ENCODE data around the gene BIVM. TPM values are rescaled to one million over a fixed set of nuclear protein-coding genes. Genes with fewer than 3 reads are reported as not detected.
A peak's percentile ranks its signal among the peaks of the same experiment; 100 is the strongest.

BIVM gene
- total RNA-seq, 1 donor from 2014 or later, result 34.9 TPM

DNA sequence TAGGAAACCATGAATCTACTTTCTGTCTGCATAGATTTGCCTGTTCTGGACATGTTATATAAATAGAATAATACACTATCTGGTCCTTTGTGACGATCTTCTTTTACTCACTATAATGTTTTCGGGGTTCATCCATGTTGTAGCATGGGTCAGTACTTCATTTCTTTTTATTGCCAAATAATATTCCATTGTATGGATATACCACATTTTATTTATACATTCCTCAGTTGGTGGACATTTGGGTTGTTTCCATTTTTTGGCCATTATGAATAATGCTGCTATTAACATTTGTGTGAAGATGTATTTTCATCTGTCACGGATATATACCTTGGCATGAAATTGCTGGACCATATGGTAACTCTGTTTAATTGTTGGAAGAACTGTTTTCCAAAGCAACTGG, 6.8 kb downstream of the BIVM start:
- H3K36me3 Mint-ChIP-seq (ENCODE audit: low read depth), result peaks cover 43% of the 10 kb centered on the region

GRCh38 chr13:102807699-102808098, 8.8 kb downstream of the BIVM start:
- H3K4me1 Mint-ChIP-seq, result peaks cover 27% of the 10 kb centered on the region
- no peak for DNase-seq
- H3K4me3 Mint-ChIP-seq, result no peak overlapping the region
- H3K9me3 Mint-ChIP-seq, result peaks cover 5% of the 10 kb centered on the region
- H3K36me3 Mint-ChIP-seq (ENCODE audit: low read depth), result peaks cover 56% of the 10 kb centered on the region
- no peak overlapping the region for H3K27ac Mint-ChIP-seq
- intact Hi-C loops (cut with micrococcal nuclease), result no loop called here
- H3K27me3 Mint-ChIP-seq, result no peaks in the 10 kb centered on the region

More for the DNA sequence above, 6.8 kb downstream of the BIVM start:
- no peak overlapping the region for H3K4me3 Mint-ChIP-seq
- intact Hi-C loops (cut with micrococcal nuclease), result no loop called here
- DNase-seq, result no peak
- no peaks in the 10 kb centered on the region for H3K9me3 Mint-ChIP-seq
- peaks cover 34% of the 10 kb centered on the region for H3K4me1 Mint-ChIP-seq
- H3K27me3 Mint-ChIP-seq, result no peaks in the 10 kb centered on the region
- no peak overlapping the region for H3K27ac Mint-ChIP-seq

- Mint-ChIP-seq H3K4me1 (peaks cover 24% of the 10 kb centered on the region), H3K9me3 (peaks cover 5% of the 10 kb centered on the region), H3K36me3 (ENCODE audit: low read depth) (peaks cover 55% of the 10 kb centered on the region), H3K27ac (no peak overlapping the region), H3K27me3 (no peaks in the 10 kb centered on the region), H3K4me3 (no peak overlapping the region)
- no peak for DNase-seq
- intact Hi-C loops (cut with micrococcal nuclease), result no loop called here
These were observed 13.8 kb downstream of the BIVM start for GRCh38 chr13:102812611-102813287.

- H3K27ac Mint-ChIP-seq, result peak overlapping the region; percentile 55
- no peaks in the 10 kb centered on the region for H3K27me3 Mint-ChIP-seq
- peak overlapping the region; percentile 3 for H3K4me3 Mint-ChIP-seq
- DNase-seq, result no peak
- peaks cover 5% of the 10 kb centered on the region for H3K9me3 Mint-ChIP-seq
- intact Hi-C loops (cut with micrococcal nuclease), result loop anchor here (2.0 kb wide), 1 partner anchor 13 kb away; no protein-coding TSS in a partner anchor
- peaks cover 18% of the 10 kb centered on the region for H3K4me1 Mint-ChIP-seq
- H3K36me3 Mint-ChIP-seq (ENCODE audit: low read depth), result peaks cover 57% of the 10 kb centered on the region
These were observed 15.2 kb downstream of the BIVM start for GRCh38 chr13:102814025-102814607.

- intact Hi-C loops (cut with micrococcal nuclease), result loop anchor here (2.0 kb wide), 1 partner anchor 14 kb away; no protein-coding TSS in a partner anchor
- Mint-ChIP-seq H3K36me3 (ENCODE audit: low read depth) (peaks cover 57% of the 10 kb centered on the region), H3K9me3 (peaks cover 5% of the 10 kb centered on the region)
These were observed 15.9 kb downstream of the BIVM start for GRCh38 chr13:102814793-102815192.

DNA sequence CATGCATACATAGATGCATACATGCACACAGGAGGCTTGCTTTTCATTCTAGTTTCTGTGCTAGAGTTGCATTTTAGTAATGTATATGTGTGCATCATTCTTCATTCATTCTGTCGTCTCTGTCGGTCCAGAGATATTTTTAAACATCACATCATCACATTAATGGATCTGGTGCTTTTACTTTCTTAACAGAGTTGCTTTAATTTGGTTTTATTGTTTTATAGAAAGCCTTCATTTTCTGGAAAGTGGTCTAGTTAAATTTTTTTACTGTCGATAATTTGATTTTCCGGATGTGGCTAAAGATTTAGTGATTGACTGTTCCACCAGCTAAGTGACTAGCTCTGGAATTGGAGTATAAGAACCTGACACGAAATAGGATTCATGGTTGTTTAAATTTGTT, 16.9 kb downstream of the BIVM start:
- Mint-ChIP-seq H3K27me3 (no peaks in the 10 kb centered on the region), H3K9me3 (peaks cover 5% of the 10 kb centered on the region), H3K4me3 (no peak overlapping the region), H3K36me3 (ENCODE audit: low read depth) (peaks cover 57% of the 10 kb centered on the region), H3K27ac (no peak overlapping the region), H3K4me1 (peaks cover 18% of the 10 kb centered on the region)
- no peak for DNase-seq
- intact Hi-C loops (cut with micrococcal nuclease), result loop anchor here (2.0 kb wide), 1 partner anchor 15 kb away; no protein-coding TSS in a partner anchor

More at GRCh38 chr13:102814793-102815192, 15.9 kb downstream of the BIVM start:
- Mint-ChIP-seq H3K4me1 (peaks cover 18% of the 10 kb centered on the region), H3K27ac (no peak overlapping the region), H3K27me3 (no peaks in the 10 kb centered on the region), H3K4me3 (no peak overlapping the region)
- DNase-seq, result no peak

DNA sequence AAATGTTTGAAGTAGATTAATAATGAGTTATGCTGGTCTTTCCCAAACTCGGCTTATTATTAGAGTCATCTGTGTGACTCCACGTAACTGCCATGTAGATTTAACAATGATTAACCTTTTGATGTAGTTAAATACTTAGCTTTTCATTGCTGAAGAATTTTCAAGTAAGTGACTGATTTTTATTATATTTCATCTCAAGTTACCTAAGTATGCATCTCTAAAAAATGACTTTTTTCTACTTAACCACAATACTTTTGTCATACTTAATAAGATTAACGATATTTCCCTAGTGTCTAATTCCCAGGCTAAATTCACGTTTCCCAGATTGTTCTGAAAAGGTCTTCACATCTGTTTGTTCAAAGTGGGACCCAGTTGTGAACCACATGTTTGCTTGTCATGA, 17.8 kb downstream of the BIVM start:
- peaks cover 5% of the 10 kb centered on the region for H3K9me3 Mint-ChIP-seq
- intact Hi-C loops (cut with micrococcal nuclease), result no loop called here
- DNase-seq, result no peak

DNA sequence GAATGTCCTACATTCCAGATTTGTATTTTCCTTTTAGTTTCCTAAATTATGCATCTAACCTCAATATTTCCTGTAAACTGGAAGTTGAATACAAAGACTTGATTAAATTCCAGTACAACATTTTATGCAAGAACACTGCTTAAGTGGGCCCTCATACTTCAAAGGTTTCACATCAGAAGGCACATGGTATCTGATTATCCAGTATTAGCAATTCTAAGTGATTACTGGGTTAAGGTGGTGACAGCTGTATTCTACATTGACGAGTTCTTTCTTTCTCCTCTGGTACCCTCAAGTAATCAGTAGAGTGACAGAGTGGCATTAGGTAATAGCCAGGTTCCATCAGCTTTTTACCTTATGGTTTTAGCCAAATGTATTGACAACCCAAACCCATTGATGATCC, 18.3 kb downstream of the BIVM start:
- H3K36me3 Mint-ChIP-seq (ENCODE audit: low read depth), result peaks cover 48% of the 10 kb centered on the region
- DNase-seq, result no peak
- intact Hi-C loops (cut with micrococcal nuclease), result no loop called here

More for the DNA sequence above, 17.8 kb downstream of the BIVM start:
- peaks cover 48% of the 10 kb centered on the region for H3K36me3 Mint-ChIP-seq (ENCODE audit: low read depth)
- peaks cover 18% of the 10 kb centered on the region for H3K4me1 Mint-ChIP-seq
- no peak overlapping the region for H3K27ac Mint-ChIP-seq
- no peaks in the 10 kb centered on the region for H3K27me3 Mint-ChIP-seq
- H3K4me3 Mint-ChIP-seq, result no peak overlapping the region

DNA sequence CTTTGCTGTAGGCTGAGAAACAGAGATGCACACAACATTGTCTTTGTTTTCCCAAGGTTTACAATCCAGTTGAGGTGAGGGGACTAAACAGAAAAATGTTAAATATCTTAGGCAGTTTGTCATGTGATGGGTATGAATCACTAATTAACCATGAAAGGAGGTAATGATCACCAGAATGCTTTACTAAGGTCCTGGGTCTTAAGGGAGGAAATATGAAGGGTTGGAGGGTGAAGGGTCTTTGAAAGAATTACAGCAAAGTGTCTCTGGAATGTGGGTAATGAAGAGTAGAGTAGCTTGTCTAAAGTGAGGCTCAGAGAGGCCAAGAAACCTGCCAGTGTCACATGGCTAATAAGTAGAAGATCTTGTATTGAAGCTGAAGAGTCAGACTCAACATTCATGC, 19.0 kb downstream of the BIVM start:
- Mint-ChIP-seq H3K36me3 (ENCODE audit: low read depth) (peaks cover 49% of the 10 kb centered on the region), H3K4me3 (no peak overlapping the region), H3K27me3 (no peaks in the 10 kb centered on the region), H3K27ac (no peak overlapping the region), H3K4me1 (peaks cover 11% of the 10 kb centered on the region), H3K9me3 (no peaks in the 10 kb centered on the region)
- intact Hi-C loops (cut with micrococcal nuclease), result no loop called here
- no peak for DNase-seq

More for the DNA sequence above, 18.3 kb downstream of the BIVM start:
- Mint-ChIP-seq H3K27ac (no peak overlapping the region), H3K27me3 (no peaks in the 10 kb centered on the region), H3K4me1 (peaks cover 14% of the 10 kb centered on the region), H3K9me3 (peaks cover under 1% of the 10 kb centered on the region), H3K4me3 (no peak overlapping the region)

GRCh38 chr13:102825400-102825799, 26.5 kb downstream of the BIVM start:
- DNase-seq, result no peak
- no peak overlapping the region for H3K4me3 Mint-ChIP-seq
- no peak overlapping the region for H3K27ac Mint-ChIP-seq
- H3K9me3 Mint-ChIP-seq, result no peaks in the 10 kb centered on the region
- H3K4me1 Mint-ChIP-seq, result no peaks in the 10 kb centered on the region
- intact Hi-C loops (cut with micrococcal nuclease), result no loop called here
- no peaks in the 10 kb centered on the region for H3K27me3 Mint-ChIP-seq
- H3K36me3 Mint-ChIP-seq (ENCODE audit: low read depth), result peaks cover 44% of the 10 kb centered on the region

GRCh38 chr13:102825921-102826706, 27.2 kb downstream of the BIVM start:
- Mint-ChIP-seq H3K9me3 (no peaks in the 10 kb centered on the region), H3K27me3 (no peaks in the 10 kb centered on the region), H3K4me1 (no peaks in the 10 kb centered on the region), H3K27ac (no peak overlapping the region), H3K36me3 (ENCODE audit: low read depth) (peaks cover 41% of the 10 kb centered on the region), H3K4me3 (no peak overlapping the region)
- intact Hi-C loops (cut with micrococcal nuclease), result no loop called here
- DNase-seq, result no peak

DNA sequence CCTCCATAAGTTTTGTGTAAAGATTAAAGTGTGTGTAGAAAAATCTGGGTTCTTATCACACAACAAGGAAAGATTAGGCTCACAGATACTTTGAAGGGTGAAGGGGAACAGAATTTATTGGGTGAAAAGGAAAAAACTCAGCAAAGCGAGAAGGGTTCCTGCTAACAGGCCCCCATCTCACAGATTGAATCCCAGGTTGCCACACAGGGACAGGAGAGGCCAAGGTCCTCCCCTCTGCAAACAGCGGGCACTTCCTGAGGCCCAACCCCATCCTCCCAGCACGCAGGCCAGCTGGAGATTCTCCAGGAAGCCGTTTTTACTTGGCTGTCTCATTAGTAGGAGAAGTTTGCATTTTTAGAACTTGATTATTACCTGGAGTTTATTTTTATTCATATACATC, 31.7 kb downstream of the BIVM start:
- DNase-seq, result no peak
- Mint-ChIP-seq H3K27me3 (no peaks in the 10 kb centered on the region), H3K4me1 (no peaks in the 10 kb centered on the region), H3K9me3 (no peaks in the 10 kb centered on the region), H3K27ac (no peak overlapping the region), H3K4me3 (no peak overlapping the region), H3K36me3 (ENCODE audit: low read depth) (peaks cover 45% of the 10 kb centered on the region)
- intact Hi-C loops (cut with micrococcal nuclease), result no loop called here

- Mint-ChIP-seq H3K36me3 (ENCODE audit: low read depth) (peaks cover 41% of the 10 kb centered on the region), H3K4me1 (no peaks in the 10 kb centered on the region), H3K4me3 (no peak overlapping the region), H3K9me3 (no peaks in the 10 kb centered on the region), H3K27me3 (no peaks in the 10 kb centered on the region), H3K27ac (no peak overlapping the region)
- no peak for DNase-seq
- intact Hi-C loops (cut with micrococcal nuclease), result no loop called here
These were observed 37.6 kb downstream of the BIVM start for GRCh38 chr13:102836471-102836870.

DNA sequence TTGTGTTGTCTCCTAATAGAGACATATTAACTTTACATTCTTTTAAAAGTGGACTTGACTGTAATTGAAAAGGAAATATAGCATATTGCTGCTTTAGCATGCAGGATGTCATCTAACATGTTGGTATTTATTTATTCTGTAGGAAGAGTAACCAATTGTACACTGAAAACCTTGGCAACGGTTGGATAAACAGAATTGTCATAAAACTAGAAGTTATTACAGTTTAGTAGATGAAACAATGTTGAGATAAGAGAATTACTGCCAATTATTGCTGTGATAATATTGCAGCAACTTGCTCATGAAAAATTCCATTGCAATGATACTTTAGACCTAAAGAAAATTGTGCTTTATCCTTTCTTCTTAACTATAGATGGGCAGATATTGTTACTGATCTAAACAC, 39.4 kb downstream of the BIVM start:
- no peaks in the 10 kb centered on the region for H3K9me3 Mint-ChIP-seq
- peaks cover 36% of the 10 kb centered on the region for H3K36me3 Mint-ChIP-seq (ENCODE audit: low read depth)
- no peak for DNase-seq
- H3K4me3 Mint-ChIP-seq, result no peak overlapping the region
- no peaks in the 10 kb centered on the region for H3K4me1 Mint-ChIP-seq
- intact Hi-C loops (cut with micrococcal nuclease), result no loop called here
- no peak overlapping the region for H3K27ac Mint-ChIP-seq
- H3K27me3 Mint-ChIP-seq, result no peaks in the 10 kb centered on the region

Data from activated CD4-positive, alpha-beta T cell treated with anti-CD3 and anti-CD28 coated beads, Interleukin-2, amount 10 ng/mL, durations not matched to agents 24 days and 14 days (primary cell).